ENCODE data around the gene CSKMT. TPM values are rescaled to one million over a fixed set of nuclear protein-coding genes. Genes with fewer than 3 reads are reported as not detected.
"Not testable (repeated sequence)": the region's sequence is repeated elsewhere in the genome, so short reads cannot be mapped to it uniquely, and the experiment has no call there.

The CSKMT gene
- total RNA-seq, 1 donor from 2014 or later = 3.1 TPM

DNA sequence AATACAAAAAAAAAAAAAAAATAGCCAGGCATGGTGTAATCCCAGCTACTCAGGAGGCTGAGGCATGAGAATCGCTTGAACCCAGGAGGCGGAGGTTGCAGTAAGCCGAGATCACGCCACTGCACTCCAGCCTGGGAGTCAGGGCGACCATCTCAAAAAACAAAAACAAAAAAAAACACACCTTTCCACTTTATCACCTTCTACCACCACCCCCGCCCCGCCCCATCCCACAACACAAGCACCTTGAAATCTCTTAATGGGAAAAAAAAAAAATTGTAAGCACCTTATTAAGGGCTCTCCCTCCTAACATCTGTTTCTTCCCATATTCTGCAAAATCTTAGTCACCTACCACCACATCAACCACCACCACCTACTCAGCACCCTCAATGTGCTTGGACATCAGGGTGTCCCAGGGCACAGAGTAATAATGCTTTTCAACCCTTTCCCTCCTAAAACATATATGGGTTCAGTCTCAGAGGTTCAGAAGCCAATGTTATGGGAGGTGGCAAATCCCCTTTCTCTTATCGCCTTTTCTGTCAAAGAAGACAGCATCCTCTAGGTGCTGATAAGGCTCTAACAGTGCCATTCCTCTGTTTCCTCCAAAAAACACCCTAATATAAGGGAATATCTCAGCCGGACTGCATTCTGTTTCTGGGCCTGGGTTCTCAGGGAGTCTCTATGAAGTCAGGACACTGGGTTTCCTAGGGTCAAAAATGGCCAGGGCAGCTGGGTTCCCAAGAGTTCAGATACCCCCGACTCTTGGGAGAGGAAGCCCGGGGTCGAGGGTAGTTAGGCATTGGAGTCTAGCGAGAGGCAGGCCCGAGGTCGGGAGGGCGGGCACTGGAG is 12.7 kb upstream of the CSKMT start:
- no peak for DNase-seq
- intact Hi-C loops (cut with micrococcal nuclease) = no loop called here
- ATAC-seq = no peak

DNA sequence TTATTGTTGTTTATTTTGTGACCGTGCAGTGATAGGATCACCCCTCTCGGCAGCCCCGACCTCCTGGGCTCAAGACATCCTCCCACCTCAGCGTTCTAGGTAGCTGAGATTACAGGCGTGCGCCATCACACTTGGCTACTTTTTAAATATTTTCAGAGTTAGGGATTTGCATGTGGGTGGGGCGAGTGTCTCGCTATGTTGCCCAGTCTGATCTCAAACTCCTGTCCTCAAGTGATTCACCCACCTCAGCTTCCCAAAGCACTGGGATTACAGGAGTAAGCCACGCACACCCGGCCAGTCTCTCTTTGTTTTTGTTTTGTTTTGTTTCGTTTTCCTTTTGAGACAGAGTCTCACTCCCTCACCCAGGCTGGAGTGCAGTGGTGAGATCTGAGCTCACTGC is 10.8 kb upstream of the CSKMT start:
- no peak for ATAC-seq
- intact Hi-C loops (cut with micrococcal nuclease) = no loop called here
- no peak for DNase-seq

DNA sequence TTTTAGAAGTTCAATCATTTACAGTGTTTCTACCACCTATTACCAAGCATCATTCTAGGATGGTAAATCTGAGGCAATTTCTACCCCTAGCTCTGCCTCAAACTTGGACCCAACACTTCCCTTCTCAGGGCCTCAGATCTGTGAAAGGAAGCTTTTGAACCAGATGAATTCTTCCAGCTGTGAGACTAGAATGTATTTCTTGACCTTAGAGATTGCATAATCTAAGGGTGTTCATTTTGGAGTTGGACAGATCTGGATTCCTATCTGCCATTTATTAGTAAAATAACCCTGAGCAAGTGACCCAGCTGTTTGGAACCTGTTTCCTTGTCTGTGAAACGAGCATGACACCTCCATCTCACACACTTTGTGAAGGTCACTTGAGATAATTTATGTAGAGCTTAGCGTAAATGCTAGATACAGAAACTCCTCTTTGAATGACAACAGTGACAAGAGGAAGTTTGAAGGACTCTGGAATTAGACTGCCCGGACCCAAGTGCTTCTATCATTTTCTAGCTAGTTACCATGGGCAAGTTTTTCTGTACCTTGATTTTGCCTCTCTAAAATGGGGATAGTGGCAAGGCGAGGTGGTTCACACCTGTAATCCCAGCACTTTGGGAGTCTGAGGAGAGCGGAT is 8.2 kb upstream of the CSKMT start:
- ATAC-seq = no peak
- no peak for DNase-seq
- intact Hi-C loops (cut with micrococcal nuclease) = no loop called here

DNA sequence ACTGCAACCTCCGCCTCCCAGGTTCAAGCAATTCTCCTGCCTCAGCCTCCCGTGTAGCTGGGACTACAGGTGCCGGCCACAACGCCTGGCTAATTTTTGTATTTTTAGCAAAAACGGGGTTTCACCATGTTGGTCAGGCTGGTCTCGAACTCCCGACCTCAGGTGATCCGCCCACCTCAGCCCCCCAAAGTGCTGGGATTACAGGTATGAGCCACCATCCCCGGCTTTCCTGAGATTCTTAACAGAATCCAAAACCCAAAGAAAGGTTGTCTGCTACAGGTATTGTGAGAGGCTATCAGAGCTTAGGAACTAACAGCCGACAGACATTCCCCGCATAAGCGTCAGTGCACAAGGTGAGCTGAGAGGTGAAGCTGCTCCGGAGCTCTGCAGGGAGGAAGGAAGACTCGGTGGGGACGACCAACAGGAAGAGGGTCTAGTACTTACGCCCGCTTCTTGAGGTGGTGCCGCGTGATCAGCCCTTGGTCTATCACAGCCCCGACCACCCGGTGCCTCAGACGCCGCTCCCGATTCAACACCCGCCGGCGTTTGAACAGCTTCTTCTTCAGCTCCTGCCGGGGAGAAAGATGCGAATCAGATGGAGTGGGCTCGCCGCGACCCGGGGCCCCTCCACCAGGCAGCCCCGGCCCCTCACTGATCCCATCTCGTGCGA is 572 bp upstream of the CSKMT start:
- intact Hi-C loops (cut with micrococcal nuclease) = no loop called here
- DNase-seq (no peak), ATAC-seq (peak; percentile 36)

DNA sequence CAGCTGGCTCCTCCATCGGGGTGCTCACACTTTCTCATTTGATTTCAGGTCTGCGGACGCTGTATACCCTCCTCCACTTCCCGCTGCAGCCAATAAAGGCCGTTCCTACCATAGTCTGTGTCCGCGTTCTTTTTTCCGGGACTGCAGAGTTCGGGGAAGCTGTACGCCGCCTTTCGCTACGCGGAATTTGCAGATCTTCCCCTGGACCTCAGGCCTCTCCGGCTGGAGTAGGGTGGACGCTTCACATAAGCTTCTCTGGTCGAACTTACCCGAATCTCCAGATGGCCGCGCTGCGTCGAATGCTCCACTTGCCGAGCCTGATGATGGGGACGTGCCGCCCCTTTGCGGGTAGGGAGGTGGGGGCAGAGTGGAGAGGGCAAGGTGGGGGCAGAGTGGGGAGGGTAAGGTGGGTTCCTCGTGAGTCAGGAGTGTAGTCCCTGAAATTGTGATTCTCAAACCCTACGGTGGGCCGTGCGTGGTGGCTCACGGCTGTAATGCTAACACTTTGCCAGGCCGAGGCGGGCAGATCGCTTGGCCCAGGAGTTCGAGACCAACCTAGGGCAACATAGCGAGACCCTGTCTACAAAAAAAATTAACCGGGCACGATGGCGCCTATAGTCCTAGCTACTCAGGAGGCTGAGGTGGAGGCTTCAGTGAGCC is 617 bp downstream of the CSKMT start:
- intact Hi-C loops (cut with micrococcal nuclease) = no loop called here

DNA sequence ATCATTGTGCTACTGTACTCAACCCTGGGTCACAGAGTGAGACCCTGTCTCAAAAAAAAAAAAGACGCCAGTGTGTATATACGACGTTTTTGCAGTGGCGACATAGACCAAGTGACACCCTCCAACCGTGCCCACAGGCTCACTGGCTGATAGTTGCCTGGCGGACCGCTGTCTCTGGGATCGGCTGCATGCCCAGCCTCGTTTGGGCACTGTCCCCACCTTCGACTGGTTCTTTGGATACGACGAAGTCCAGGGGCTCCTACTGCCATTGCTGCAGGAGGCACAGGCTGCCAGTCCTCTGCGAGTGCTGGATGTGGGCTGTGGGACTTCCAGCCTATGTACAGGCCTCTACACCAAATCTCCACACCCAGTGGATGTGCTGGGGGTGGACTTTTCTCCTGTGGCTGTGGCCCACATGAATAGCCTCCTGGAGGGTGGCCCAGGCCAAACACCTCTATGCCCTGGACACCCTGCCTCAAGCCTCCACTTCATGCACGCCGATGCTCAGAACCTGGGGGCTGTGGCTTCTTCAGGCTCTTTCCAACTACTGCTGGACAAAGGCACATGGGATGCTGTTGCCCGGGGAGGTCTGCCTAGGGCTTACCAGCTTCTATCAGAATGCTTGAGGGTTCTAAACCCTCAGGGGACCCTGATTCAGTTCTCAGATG is 1.3 kb downstream of the CSKMT start:
- ATAC-seq = no peak
- DNase-seq = no peak
- intact Hi-C loops (cut with micrococcal nuclease) = no loop called here

More for the DNA sequence above, 617 bp downstream of the CSKMT start:
- DNase-seq (peak; percentile 69), ATAC-seq (peak; percentile 51)

DNA sequence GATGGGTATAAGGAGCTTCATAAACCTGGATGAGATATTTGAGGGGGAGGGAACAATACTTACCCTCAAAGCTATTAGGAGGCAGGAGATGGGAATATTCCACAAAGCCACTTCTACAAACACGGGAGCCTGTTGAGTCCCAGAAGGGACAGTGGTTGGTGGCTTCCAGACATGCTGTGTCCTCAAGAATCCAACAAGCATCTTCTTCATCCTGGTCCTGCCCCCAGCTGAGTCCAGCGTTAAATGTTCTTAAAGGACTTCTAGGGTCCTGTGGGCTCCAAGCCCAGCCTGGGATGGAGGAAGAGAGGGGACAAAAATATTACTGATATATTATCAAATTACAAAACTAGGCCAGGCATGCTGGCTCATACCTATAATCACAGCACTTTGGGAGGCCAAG is 2.3 kb downstream of the CSKMT start:
- ATAC-seq = no peak
- no peak for DNase-seq
- intact Hi-C loops (cut with micrococcal nuclease) = no loop called here

DNA sequence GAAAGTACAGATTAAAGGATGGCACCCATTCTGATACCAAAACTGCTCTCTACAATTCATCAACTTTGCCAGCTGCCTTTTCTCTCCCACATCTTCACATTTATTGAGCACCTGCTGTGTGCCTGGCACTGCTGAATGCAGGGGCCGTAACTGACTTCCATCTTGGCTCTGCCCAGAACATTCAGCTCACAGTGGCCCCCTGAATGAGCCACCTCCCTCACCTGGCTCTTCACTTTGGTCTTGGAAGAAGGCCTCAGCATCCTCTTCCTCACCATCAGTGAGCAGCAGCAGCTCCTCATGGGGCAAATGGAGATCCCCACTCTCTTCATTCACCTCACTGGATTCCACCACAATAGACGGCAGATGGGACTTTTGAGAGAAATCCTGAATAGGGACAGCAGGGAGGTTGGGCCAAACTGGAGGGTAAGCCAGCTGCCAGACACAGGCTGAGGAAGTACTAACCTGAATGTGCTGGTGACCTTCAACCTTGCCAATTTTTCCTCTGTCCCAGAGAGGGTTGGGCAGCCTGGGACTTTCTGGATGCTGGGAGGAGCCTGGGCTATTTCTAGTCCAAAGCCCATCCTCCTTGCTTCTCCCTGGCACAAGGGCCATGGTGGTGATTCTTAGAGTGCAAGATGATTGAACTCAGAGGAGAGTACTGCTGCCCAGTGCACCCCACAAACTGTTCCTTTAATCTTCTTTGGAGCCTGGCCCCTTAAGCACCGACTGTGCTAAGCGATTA is 4.5 kb downstream of the CSKMT start:
- intact Hi-C loops (cut with micrococcal nuclease) = no loop called here
- ATAC-seq (no peak), DNase-seq (no peak)

DNA sequence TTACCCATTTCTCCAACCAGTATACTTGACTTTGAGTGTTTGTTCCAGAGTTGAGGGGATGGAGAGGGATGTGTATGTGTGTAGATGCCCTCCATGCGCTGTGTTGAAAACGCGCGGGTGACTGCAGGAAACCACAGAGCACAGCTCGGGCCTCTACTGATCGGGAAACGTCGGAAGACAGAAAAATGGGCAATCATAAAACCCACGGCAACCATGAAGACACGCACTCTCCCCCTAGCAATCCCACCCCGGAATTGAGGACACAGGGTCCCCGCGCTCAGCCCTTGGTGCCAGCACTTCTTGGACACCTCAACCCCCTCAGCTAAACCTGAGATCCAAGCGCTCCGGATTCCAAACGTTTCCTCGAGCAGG is 6.1 kb downstream of the CSKMT start:
- intact Hi-C loops (cut with micrococcal nuclease) = no loop called here
- ATAC-seq (peak; percentile 38), DNase-seq (no peak)

DNA sequence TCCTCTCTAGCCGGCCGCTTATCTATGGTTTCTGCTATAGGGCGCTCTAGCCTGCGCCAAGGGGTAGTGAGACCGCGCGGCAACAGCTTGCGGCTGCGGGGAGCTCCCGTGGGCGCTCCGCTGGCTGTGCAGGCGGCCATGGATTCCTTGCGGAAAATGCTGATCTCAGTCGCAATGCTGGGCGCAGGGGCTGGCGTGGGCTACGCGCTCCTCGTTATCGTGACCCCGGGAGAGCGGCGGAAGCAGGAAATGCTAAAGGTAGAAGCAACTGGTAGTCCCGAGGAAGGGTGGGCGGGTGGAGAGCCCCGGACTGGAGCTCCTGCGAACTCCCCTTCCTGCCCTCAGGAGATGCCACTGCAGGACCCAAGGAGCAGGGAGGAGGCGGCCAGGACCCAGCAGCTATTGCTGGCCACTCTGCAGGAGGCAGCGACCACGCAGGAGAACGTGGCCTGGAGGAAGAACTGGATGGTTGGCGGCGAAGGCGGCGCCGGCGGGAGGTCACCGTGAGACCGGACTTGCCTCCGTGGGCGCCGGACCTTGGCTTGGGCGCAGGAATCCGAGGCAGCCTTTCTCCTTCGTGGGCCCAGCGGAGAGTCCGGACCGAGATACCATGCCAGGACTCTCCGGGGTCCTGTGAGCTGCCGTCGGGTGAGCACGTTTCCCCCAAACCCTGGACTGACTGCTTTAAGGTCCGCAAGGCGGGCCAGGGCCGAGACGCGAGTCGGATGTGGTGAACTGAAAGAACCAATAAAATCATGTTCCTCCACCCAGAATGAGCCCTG is 6.7 kb downstream of the CSKMT start, which contains the start of the genes LBHD1 and UQCC3:
Gene LBHD1, minus strand, starts transcription at position 660 of the 782 bp plus-strand sequence. CDS start 2,236 bp downstream, outside the sequence.
Gene UQCC3, plus strand, starts transcription at position 66 of the 782 bp plus-strand sequence. Its CDS starts 73 bp downstream, at position 139.
- ATAC-seq (peak; percentile 89), DNase-seq (peak; percentile 81)
- intact Hi-C loops (cut with micrococcal nuclease) = no loop called here

DNA sequence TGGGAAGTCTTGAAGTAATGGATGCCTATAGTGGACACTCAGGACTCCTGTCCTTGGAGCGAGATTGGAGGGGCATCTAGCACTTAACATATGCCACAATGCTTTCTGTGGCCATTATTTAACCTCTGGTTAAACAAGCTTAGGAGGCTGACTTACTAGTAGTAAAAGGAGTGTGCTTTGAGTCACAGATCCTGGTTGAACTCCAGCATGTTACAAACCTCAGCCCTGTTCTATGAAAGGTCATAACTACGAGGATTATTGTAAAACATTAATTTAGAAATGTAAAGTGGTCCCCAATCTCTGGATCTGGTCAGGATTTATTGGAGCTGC is 8.0 kb downstream of the CSKMT start:
- intact Hi-C loops (cut with micrococcal nuclease) = no loop called here
- no peak for ATAC-seq
- DNase-seq = no peak

DNA sequence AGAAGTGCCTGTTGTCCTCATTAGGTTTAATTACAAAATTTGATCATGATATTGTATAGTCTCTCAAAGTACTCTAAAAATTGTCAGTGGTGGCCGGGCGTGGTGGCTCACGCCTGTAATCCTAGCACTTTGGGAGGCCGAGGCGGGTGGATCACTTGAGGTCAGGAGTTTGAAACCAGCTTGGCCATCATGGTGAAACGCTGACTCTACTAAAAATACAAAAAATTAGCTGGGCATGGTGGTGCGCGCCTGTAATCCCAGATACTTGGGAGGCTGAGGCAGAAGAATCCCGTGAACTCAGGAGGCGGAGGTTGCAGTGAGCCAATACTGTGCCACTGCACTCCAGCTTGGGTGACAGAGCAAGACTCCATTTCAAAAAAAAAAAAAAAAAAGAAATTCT is 10.3 kb downstream of the CSKMT start:
- ATAC-seq; intact Hi-C loops (cut with micrococcal nuclease); DNase-seq: not testable (repeated sequence)

DNA sequence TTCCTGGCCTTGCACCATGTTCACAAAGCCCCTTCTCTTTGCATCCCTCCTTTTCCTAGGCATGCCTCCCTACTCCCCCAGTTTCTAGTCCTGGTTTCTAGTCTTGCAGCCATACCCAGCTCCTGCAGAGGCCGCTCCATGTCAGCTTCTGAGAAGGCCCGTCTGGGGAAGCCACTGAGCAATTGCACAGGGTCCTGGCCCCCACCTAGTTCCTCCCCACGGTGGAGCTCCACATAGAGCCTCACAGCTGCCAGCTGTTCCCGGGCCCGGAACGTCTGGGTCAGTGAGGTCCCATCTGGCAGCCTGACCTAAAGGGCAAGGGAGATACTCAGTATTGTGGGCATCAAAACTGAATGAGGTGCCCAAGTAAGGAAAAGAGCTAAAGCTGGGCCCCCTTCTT is 11.6 kb downstream of the CSKMT start:
- intact Hi-C loops (cut with micrococcal nuclease) = no loop called here
- ATAC-seq (no peak), DNase-seq (no peak)

DNA sequence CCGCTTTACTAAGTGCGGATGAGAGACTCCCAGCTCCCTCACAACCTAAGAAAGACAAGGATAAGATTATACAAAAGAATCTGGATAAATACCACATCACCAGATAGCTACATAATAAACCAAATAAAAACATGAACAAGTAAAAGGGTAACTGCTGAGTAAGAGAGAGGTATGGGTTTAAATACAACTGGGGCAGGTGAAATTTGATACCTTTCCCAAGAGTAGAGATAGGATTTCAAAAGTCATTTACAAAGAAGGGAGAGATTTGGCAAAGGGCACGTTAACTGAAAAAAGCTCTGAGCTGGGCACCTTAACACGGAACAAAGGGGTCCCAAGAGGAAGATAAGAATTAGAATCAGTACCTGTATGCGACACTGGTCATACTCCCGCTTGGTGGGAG is 12.0 kb downstream of the CSKMT start:
- ATAC-seq = no peak
- intact Hi-C loops (cut with micrococcal nuclease) = no loop called here
- no peak for DNase-seq

DNA sequence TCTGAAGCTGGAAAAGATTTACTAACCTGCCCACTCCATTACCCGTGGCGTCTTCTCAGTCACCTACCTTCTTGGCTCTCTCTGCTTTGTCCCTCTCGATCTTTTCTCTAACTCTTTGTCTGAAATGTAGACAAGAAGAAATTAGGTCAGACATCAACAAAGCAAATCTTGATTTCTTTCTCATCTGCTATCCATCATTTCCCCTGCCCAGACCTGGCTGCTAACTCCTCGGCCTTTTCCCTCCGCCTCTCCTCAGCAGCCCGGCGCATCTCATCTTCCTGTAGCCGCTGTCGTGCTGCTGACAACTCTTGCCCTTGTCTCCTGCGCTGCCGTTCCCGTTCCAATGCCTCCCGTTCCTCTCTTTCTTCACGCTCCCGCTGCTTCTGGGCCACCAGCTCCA is 12.6 kb downstream of the CSKMT start:
- DNase-seq (no peak), ATAC-seq (no peak)
- intact Hi-C loops (cut with micrococcal nuclease) = no loop called here

DNA sequence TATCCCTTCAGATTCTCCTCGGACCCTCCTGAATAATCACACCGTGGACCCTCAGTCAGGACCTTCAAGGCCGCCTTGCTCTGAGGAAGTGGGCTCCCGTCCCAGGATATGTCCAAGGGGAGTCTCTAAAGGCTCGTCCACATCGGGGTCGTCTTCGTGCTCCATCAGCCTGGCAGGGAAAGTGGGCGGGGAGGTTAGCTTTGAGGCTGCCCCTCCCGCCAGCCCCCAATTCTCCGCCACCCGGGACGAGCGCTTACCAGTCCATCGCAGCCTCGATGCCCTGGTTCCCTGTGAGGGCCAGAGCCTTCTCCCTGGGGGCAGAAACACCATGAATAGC is 13.3 kb downstream of the CSKMT start:
- DNase-seq = no peak
- no peak for ATAC-seq

DNA sequence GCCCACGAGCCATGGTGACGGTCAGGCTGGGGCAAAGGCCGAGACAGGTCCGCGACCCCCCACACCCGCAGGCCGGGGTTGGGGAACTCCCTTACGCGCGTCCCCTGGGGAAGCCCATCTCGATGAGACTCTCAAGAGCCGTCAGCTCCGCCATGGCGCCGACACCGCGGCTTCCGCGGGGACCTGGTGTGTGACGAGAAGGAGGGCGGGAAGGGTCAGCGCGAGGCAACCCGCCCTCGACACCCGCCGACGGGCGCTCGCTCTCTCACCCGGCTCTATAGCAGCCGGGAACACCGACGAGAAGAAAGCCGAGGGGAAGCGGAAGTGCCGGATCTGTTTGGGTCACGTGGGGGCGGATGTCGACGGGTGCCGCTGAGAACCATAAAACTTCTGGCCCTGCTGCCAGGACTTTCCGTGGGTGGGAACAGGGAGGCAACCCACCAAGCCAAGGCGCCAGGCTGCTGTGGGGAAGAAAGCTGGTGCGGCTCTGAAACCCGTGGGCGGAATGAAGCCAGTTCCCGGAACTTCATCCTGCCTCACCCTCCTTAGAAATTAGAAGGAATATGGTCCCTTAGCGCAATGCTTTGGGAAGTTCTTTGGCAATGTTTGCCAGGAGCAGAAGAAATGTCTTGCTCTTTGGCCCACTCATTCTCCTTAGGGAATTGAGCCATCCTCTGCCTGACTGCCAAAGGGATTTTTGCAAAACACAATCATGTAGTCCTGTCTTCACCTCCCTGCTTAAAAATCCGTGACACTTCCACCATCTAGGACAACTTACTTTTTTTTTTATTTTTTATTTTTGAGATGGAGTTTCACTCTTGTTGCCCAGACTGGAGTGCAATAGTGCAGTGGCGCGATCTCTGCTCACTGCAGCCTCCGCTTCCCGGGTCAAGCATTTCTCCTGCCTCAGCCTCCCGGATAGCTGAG is 13.9 kb downstream of the CSKMT start, which contains the start of gene UBXN1:
Gene UBXN1, minus strand, starts transcription at position 304 of the 927 bp plus-strand sequence. Its CDS starts 150 bp downstream, at position 154.
- intact Hi-C loops (cut with micrococcal nuclease) = no loop called here
- ATAC-seq (peak; percentile 88), DNase-seq (peak; percentile 93)

More for the DNA sequence above, 13.3 kb downstream of the CSKMT start:
- intact Hi-C loops (cut with micrococcal nuclease) = no loop called here

All from left ventricle myocardium superior (tissue), 1 donor.